ENCODE data around the gene SPPL2B.

DNA sequence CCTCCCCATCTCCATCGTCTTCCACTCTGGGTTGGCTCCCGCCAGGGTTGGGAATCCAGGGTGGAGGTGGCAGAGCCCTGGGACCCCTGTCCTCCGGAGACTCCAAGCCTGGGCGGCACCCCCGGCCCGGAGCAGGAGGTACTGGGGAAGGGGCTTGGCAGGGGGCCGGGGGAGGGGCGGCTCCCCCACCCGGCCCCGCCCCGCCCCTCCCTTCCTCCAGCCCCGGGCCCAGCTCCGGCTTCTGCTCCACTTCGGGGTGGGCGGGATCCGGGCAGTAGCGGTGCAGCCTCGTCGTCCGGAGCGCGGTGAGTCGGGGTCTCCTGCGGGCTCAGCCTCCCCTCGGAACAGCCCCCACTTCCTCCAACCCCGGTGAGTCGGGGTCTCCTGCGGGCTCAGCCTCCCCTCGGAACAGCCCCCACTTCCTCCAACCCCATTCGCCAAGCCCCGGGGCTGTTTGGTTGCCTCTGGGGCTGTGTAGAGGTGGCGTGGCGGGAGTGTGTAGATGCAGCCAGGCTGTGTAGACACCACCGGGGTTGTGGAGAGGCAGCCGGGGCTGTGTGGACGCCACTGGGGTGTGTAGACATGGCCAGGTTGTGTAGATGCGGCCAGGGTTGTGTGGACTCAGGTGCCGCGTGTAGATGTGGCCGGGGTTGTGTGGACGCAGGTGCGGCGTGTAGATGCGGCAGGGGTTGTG lies 31.7 kb downstream of the SPPL2B start, which contains the start of gene TMPRSS9:
- no peak for TF ChIP-seq POLR2AphosphoS5 (IDR thresholded peaks at IDR 0.05)
- TF ChIP-seq, protein P1, sequence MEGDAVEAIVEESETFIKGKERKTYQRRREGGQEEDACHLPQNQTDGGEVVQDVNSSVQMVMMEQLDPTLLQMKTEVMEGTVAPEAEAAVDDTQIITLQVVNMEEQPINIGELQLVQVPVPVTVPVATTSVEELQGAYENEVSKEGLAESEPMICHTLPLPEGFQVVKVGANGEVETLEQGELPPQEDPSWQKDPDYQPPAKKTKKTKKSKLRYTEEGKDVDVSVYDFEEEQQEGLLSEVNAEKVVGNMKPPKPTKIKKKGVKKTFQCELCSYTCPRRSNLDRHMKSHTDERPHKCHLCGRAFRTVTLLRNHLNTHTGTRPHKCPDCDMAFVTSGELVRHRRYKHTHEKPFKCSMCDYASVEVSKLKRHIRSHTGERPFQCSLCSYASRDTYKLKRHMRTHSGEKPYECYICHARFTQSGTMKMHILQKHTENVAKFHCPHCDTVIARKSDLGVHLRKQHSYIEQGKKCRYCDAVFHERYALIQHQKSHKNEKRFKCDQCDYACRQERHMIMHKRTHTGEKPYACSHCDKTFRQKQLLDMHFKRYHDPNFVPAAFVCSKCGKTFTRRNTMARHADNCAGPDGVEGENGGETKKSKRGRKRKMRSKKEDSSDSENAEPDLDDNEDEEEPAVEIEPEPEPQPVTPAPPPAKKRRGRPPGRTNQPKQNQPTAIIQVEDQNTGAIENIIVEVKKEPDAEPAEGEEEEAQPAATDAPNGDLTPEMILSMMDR (IDR thresholded peaks at IDR 0.05) = no peak
- no peak for TF ChIP-seq POLR2A (IDR thresholded peaks at IDR 0.05)

Data from upper lobe of left lung (tissue), 4 donors.